Activated naive CD4-positive, alpha-beta T cell treated with anti-CD3 and anti-CD28 coated beads, Interleukin-2, amount 10 ng/mL, durations not matched to agents 7 days and 5 days (primary cell): ENCODE measurements around the gene TMCO2.

ENCODE experiments used
- CTCF ChIA-PET: fragments of 350-600 bp; sonication (Branson Sonifier 250); formaldehyde crosslinking; loops from one replicate; lab custom pipeline; 2021; ENCODE audit warnings: antibody characterized with exemption; lab: Charles Lee
- DNase-seq: peaks from one replicate; pipeline ENCODE4 v3.0.0-alpha.2; 2020
- H3K27ac Mint-ChIP-seq: one replicate; pipeline ENCODE4 v1.8.0; 2021; ENCODE audit warnings: mild to moderate bottlenecking, moderate library complexity, mixed read lengths
- H3K27me3 Mint-ChIP-seq: one replicate; pipeline ENCODE4 v1.8.0; 2021; ENCODE audit warnings: mild to moderate bottlenecking, mixed read lengths
- H3K36me3 Mint-ChIP-seq: one replicate; pipeline ENCODE4 v1.8.0; 2021; ENCODE audit warnings: mixed read lengths
- H3K4me1 Mint-ChIP-seq: one replicate; pipeline ENCODE4 v1.8.0; 2021; ENCODE audit warnings: mixed read lengths
- H3K4me3 Mint-ChIP-seq: one replicate; pipeline ENCODE4 v1.8.0; 2021; ENCODE audit warnings: mild to moderate bottlenecking, moderate library complexity, mixed read lengths
- H3K9me3 Mint-ChIP-seq: one replicate; pipeline ENCODE4 v1.8.0; 2021; ENCODE audit warnings: mixed read lengths

The TMCO2 gene

GRCh38 chr1:40244138-40244744 is 3.5 kb upstream of the TMCO2 start:
- Mint-ChIP-seq H3K4me3 (no peak overlapping the region), H3K36me3 (peaks cover 22% of the 10 kb centered on the region), H3K4me1 (peaks cover 41% of the 10 kb centered on the region), H3K27me3 (no peaks in the 10 kb centered on the region), H3K27ac (no peak overlapping the region), H3K9me3 (no peaks in the 10 kb centered on the region)
- CTCF ChIA-PET, result no interaction called here
- no peak for DNase-seq

GRCh38 chr1:40245686-40246085 is 2.1 kb upstream of the TMCO2 start:
- CTCF ChIA-PET, result no interaction called here
- H3K27me3 Mint-ChIP-seq, result no peaks in the 10 kb centered on the region
- peaks cover 31% of the 10 kb centered on the region for H3K4me1 Mint-ChIP-seq
- no peak overlapping the region for H3K4me3 Mint-ChIP-seq
- peaks cover 7% of the 10 kb centered on the region for H3K36me3 Mint-ChIP-seq
- no peak overlapping the region for H3K27ac Mint-ChIP-seq
- DNase-seq, result no peak
- no peaks in the 10 kb centered on the region for H3K9me3 Mint-ChIP-seq

DNA sequence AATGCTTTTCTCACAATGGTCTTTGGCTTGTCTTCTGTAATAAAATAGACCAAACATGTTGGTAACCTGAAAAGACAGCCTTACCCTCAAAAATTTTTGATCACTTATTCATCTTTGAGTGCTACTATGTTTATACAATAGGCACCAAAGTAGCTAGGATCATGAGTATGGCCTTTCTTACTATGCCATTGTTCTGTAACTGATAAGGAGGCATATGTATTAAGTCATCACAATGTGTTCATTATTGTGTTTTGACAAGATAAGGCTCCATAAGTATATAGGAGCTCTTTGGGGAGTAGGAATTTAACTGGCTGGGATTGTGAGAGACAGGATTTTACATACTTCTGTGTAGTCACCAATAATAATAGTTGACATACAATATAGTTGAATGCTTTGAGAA is 675 bp downstream of the TMCO2 start:
- DNase-seq, result no peak
- Mint-ChIP-seq H3K27ac (no peak overlapping the region), H3K9me3 (no peaks in the 10 kb centered on the region), H3K4me3 (no peak overlapping the region), H3K4me1 (peaks cover 27% of the 10 kb centered on the region), H3K36me3 (peaks cover 2% of the 10 kb centered on the region), H3K27me3 (no peaks in the 10 kb centered on the region)
- CTCF ChIA-PET, result interaction anchor here (0.6 to 1.9 kb wide), 3 partner anchors 17 to 667 kb away, joined by 3 to 6 read pairs (median 4); no protein-coding TSS in a partner anchor

- Mint-ChIP-seq H3K27ac (no peak overlapping the region), H3K9me3 (no peaks in the 10 kb centered on the region), H3K4me1 (peaks cover 28% of the 10 kb centered on the region), H3K36me3 (peaks cover 10% of the 10 kb centered on the region), H3K27me3 (no peaks in the 10 kb centered on the region), H3K4me3 (no peak overlapping the region)
- no peak for DNase-seq
- CTCF ChIA-PET, result no interaction called here
These were observed 3.7 kb downstream of the TMCO2 start for GRCh38 chr1:40251456-40251855.

DNA sequence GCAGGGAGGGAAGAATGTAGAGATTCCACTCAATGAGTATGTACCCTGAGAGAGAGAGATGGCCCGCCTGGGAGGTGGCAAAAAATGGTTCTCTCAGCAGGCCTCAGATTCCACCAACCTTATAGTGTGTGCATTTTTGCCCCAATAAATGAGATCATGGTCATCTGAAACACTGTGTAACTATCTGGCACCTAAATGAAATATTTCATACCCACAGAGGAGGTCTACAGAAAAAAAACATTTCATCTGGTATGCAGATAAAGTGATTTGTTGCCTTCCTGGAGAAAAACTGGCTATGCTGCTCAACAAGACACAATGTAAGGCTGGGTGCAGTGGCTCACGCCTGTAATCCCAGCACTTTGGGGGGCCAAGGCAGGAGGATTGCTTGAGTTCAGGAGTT is 4.9 kb downstream of the TMCO2 start:
- no peak overlapping the region for H3K27ac Mint-ChIP-seq

DNA sequence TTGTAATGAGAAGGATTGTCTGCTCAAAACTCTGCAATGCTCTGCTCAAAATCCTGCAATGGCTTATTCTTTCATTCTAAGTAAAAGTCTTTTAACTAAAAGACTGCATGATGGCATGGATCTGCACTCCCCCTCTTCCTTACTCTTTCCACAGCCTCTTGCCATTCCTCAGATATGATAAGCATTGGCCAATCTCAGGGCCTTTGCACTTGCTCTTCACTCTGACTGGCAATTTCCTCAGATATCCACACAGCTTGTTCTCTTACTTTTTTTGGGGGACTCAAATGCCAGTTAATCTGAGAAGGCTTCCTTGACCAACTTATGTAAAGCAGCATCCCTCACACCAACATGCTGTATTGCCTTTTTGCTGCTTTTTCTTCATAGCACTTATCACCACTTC is 7.5 kb downstream of the TMCO2 start:
- Mint-ChIP-seq H3K27ac (no peak overlapping the region), H3K36me3 (peaks cover 20% of the 10 kb centered on the region), H3K4me3 (no peak overlapping the region), H3K4me1 (peaks cover 51% of the 10 kb centered on the region), H3K9me3 (no peaks in the 10 kb centered on the region), H3K27me3 (peaks cover 4% of the 10 kb centered on the region)
- DNase-seq, result no peak
- CTCF ChIA-PET, result interaction anchor here (1.2 kb wide), 1 partner anchor 60 kb away, joined by 5 read pairs; no protein-coding TSS in a partner anchor

More for the DNA sequence above, 4.9 kb downstream of the TMCO2 start:
- CTCF ChIA-PET, result no interaction called here
- Mint-ChIP-seq H3K4me1 (peaks cover 35% of the 10 kb centered on the region), H3K27me3 (no peaks in the 10 kb centered on the region), H3K4me3 (no peak overlapping the region), H3K9me3 (no peaks in the 10 kb centered on the region), H3K36me3 (peaks cover 12% of the 10 kb centered on the region)
- DNase-seq, result no peak

- Mint-ChIP-seq H3K27ac (peak overlapping the region; percentile 100), H3K4me1 (peaks cover 52% of the 10 kb centered on the region), H3K9me3 (no peaks in the 10 kb centered on the region), H3K27me3 (peaks cover 4% of the 10 kb centered on the region), H3K36me3 (peaks cover 32% of the 10 kb centered on the region), H3K4me3 (peak overlapping the region; percentile 92)
- no peak for DNase-seq
- CTCF ChIA-PET, result interaction anchor here (1.1 to 1.3 kb wide), 4 partner anchors 58 to 94 kb away, joined by 3 to 5 read pairs (median 3); no protein-coding TSS in a partner anchor
These were observed 8.8 kb downstream of the TMCO2 start for GRCh38 chr1:40256401-40257084.

DNA sequence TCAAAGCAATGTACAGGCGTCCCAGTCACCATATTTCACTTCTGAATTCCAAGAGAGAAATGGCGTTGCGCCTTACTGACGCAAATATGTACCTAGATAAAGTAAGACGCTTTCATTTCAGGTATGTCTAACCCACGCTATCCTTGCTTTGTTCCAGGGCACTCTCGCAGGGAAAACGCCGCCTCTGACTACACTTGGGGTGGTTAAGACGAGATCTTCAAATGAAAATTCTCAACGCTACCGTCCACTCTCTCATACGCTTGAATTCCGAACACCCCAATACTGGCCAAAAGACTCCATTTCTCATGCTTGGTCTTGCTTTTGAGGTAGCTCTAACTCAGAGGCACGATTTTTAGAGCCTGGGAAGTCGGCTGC is 9.6 kb downstream of the TMCO2 start:
- DNase-seq, result no peak
- Mint-ChIP-seq H3K27me3 (peaks cover 4% of the 10 kb centered on the region), H3K4me1 (peaks cover 48% of the 10 kb centered on the region)

DNA sequence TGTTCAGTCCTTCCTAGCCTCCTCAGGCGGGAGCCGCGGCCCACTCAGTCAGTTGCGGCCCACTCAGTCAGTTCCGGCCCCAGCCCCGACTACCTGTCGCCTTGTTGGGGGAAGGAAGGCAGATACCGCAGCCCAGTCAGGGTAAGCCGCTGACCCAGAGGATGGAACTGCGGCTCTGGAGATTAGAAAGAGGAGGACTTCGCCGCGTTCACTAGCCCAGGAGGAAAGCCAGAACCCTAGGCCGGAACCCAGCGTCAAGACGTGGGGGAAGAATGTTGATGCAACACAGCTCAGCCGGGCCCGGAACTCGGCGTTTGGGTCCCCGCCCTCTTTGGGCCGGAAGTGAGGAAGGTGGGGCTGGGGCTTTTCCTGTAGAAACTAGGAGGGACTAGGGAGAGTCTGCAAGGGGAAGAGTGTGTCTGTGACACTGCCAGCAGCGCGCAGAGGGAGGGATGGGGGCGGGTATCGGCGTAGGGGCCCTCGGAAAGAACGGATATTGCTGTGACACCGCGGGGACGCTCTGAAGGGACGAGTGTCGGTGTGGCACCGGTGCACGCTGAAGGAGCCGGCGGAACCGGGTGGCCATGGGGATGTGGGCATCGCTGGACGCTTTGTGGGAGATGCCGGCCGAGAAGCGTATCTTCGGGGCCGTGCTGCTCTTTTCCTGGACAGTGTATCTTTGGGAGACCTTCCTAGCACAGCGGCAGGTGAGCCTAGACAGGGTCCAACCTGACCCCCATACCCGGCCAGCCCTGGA is 10.1 kb downstream of the TMCO2 start, which contains the start of gene ZMPSTE24:
TSS of gene ZMPSTE24 (plus strand) at position 549 of the 757 bp plus-strand sequence. CDS start at position 585, 36 bp downstream.
- H3K4me3 Mint-ChIP-seq, result peak within 1 kb of the TSS; percentile 92
- DNase-seq, result peak; percentile 98
- peaks cover 4% of the 10 kb centered on the region for H3K27me3 Mint-ChIP-seq
- H3K9me3 Mint-ChIP-seq, result no peaks in the 10 kb centered on the region
- peaks cover 52% of the 10 kb centered on the region for H3K4me1 Mint-ChIP-seq
- peak within 1 kb of the TSS; percentile 100 for H3K27ac Mint-ChIP-seq
- CTCF ChIA-PET, result interaction anchor here (0.7 to 1.3 kb wide), 3 partner anchors 56 to 81 kb away, joined by 3 read pairs; no protein-coding TSS in a partner anchor
- peaks cover 43% of the 10 kb centered on the region for H3K36me3 Mint-ChIP-seq

More for the DNA sequence above, 9.6 kb downstream of the TMCO2 start:
- H3K4me3 Mint-ChIP-seq, result peak overlapping the region; percentile 92
- H3K27ac Mint-ChIP-seq, result peak overlapping the region; percentile 100
- H3K9me3 Mint-ChIP-seq, result no peaks in the 10 kb centered on the region
- CTCF ChIA-PET, result interaction anchor here (0.7 to 1.3 kb wide), 4 partner anchors 57 to 95 kb away, joined by 3 read pairs; no protein-coding TSS in a partner anchor
- H3K36me3 Mint-ChIP-seq, result peaks cover 39% of the 10 kb centered on the region

DNA sequence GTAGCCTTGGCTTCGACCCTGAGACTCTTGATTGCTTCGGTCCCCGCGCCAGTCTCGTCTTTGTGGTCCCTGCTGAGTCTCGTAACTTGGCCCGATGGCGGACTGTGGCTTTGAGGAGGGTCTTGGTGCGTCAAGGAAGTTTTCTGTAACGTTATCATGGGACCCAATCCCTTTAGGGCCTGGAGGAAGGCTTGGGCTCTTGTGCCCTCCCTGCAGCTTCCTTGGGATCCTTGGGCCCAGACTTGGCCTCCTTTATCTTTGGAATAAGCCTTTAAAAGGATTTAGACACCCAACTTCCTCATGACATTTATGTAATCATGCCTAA is 10.7 kb downstream of the TMCO2 start:
- Mint-ChIP-seq H3K4me3 (peak overlapping the region; percentile 92), H3K9me3 (no peaks in the 10 kb centered on the region), H3K27ac (peak overlapping the region; percentile 100), H3K27me3 (peaks cover 4% of the 10 kb centered on the region), H3K36me3 (peaks cover 47% of the 10 kb centered on the region), H3K4me1 (peaks cover 53% of the 10 kb centered on the region)
- CTCF ChIA-PET, result no interaction called here
- no peak for DNase-seq

GRCh38 chr1:40264354-40264781 is 16.6 kb downstream of the TMCO2 start:
- Mint-ChIP-seq H3K9me3 (no peaks in the 10 kb centered on the region), H3K4me1 (peaks cover 29% of the 10 kb centered on the region), H3K27me3 (no peaks in the 10 kb centered on the region), H3K4me3 (no peak overlapping the region), H3K36me3 (peaks cover 52% of the 10 kb centered on the region), H3K27ac (no peak overlapping the region)
- CTCF ChIA-PET, result interaction anchor here (1.4 kb wide), 1 partner anchor 51 kb away, joined by 3 read pairs; no protein-coding TSS in a partner anchor
- no peak for DNase-seq

DNA sequence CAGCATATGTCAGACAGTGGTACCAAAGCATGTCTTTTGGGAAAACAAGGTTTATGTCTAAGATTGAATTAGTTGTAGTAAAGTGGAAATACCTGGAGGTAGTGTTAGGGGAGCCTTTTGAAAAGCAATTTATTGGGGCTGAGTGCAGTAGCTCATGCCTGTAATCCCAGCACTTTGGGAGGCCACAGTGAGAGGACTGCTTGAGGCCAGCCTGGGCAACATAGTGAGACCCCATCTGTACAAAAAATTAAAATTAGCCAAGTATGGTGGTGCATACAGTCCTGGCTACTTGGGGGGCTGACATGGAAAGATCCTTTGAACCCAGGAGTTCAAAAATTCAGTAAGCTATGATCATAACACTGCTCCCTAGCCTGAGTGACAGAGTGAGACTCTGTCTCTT is 17.6 kb downstream of the TMCO2 start:
- no peak overlapping the region for H3K4me3 Mint-ChIP-seq
- H3K27me3 Mint-ChIP-seq, result no peaks in the 10 kb centered on the region
- peaks cover 52% of the 10 kb centered on the region for H3K36me3 Mint-ChIP-seq
- no peaks in the 10 kb centered on the region for H3K9me3 Mint-ChIP-seq
- no peak for DNase-seq
- H3K27ac Mint-ChIP-seq, result no peak overlapping the region
- CTCF ChIA-PET, result interaction anchor here (1.4 kb wide), 1 partner anchor 50 kb away, joined by 3 read pairs; no protein-coding TSS in a partner anchor
- peaks cover 21% of the 10 kb centered on the region for H3K4me1 Mint-ChIP-seq

GRCh38 chr1:40265919-40266318 is 18.2 kb downstream of the TMCO2 start:
- no peak for DNase-seq
- Mint-ChIP-seq H3K9me3 (no peaks in the 10 kb centered on the region), H3K4me3 (no peak overlapping the region), H3K27me3 (no peaks in the 10 kb centered on the region), H3K36me3 (peaks cover 52% of the 10 kb centered on the region), H3K27ac (no peak overlapping the region), H3K4me1 (peaks cover 15% of the 10 kb centered on the region)
- CTCF ChIA-PET, result interaction anchor here (0.7 to 1.3 kb wide), 2 partner anchors 122 to 442 kb away, joined by 3 read pairs; no protein-coding TSS in a partner anchor
